ENCODE results near the gene ASPSCR1. TPM values are rescaled to one million over a fixed set of nuclear protein-coding genes. Genes with fewer than 3 reads are reported as not detected.

ASPSCR1 gene
- total and polyA plus RNA-seq, 2 of the 13 experiments (the other 11 are each of a cell fraction or from before 2014, with no cell fraction given): 274 to 314 TPM

DNA sequence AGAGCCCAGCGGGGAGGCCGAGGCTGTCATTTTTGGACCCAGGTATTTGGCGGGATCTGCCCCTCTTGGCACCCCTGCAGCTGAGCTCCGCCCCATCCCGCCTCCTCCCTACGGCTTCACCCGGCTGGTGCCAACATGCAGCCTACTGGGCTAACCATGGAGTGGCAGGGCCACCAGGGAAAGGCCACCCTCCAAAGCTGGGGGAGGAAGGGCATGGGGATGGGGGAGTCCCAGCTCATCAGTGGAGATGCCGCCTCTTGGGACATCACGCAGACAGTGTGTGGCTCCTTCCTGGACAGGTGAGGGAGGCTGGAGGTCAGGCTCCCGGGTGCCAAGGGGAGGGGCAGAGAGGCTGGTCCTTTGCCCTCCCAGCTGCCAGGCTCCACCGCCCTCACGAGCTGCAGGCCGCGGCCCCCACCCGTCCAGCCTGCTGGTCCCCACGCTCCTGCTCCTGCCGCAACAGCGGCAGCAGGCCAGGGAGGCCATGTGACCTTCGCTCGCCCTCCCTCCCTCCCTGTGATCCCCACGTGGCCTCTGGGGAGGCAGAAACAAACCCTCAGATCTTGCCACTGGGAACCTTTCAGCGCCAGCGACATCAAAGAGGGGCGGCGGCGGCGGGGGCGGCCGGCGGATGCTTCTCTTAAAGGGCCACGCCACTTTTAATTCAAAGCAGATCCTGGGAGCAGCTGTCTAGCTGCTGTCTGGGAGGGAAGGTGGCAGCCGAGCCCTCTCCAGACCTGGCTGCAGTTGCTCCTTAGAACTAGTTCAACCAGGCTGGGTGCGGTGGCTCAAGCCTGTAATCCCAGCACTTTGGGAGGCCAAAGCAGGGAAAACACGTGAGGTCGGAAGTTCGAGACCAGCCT, 9.7 kb upstream of the ASPSCR1 start (continued):
- peak; percentile 16; the same call in 1 of the 2 replicates for TF ChIP-seq FIP1L1 (IDR thresholded peaks at IDR 0.05; ENCODE audit: borderline replicate concordance, insufficient read depth, low read depth, low read length)
- no peak for TF ChIP-seq ZNF354B (CRISPR knock-in tag; IDR thresholded peaks at IDR 0.05)
- TF ChIP-seq ZNF136 (CRISPR knock-in tag; IDR thresholded peaks at IDR 0.05; ENCODE audit: low read depth): peak; percentile 96
- peak; percentile 58 for TF ChIP-seq HNF4G (IDR thresholded peaks at IDR 0.05; ENCODE audit: borderline replicate concordance, low read depth, low read length)
- 0 out of 2 replicates have a peak, but pooled peaks have one; percentile 48 for TF ChIP-seq HNF4G (CRISPR knock-in tag; IDR thresholded peaks at IDR 0.05; ENCODE audit: borderline replicate concordance, low read depth)
- TF ChIP-seq, protein P1, sequence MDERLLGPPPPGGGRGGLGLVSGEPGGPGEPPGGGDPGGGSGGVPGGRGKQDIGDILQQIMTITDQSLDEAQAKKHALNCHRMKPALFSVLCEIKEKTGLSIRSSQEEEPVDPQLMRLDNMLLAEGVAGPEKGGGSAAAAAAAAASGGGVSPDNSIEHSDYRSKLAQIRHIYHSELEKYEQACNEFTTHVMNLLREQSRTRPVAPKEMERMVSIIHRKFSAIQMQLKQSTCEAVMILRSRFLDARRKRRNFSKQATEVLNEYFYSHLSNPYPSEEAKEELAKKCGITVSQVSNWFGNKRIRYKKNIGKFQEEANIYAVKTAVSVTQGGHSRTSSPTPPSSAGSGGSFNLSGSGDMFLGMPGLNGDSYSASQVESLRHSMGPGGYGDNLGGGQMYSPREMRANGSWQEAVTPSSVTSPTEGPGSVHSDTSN (CRISPR knock-in tag; IDR thresholded peaks at IDR 0.05): no peak
- TF ChIP-seq RXRA (CRISPR knock-in tag; IDR thresholded peaks at IDR 0.05): peak; percentile 96
- TF ChIP-seq, protein P2, sequence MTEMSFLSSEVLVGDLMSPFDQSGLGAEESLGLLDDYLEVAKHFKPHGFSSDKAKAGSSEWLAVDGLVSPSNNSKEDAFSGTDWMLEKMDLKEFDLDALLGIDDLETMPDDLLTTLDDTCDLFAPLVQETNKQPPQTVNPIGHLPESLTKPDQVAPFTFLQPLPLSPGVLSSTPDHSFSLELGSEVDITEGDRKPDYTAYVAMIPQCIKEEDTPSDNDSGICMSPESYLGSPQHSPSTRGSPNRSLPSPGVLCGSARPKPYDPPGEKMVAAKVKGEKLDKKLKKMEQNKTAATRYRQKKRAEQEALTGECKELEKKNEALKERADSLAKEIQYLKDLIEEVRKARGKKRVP (CRISPR knock-in tag; IDR thresholded peaks at IDR 0.05): peak in 1 of 2 experiments; percentile 81; a peak in 2 of 4 replicates
- TF ChIP-seq BHLHE40 (IDR thresholded peaks at IDR 0.05; ENCODE audit: low read length): peak; percentile 80
- TF ChIP-seq PHF21A (CRISPR knock-in tag; IDR thresholded peaks at IDR 0.05): peak; percentile 82; the same call in 1 of the 2 replicates
- TF ChIP-seq, protein P3, sequence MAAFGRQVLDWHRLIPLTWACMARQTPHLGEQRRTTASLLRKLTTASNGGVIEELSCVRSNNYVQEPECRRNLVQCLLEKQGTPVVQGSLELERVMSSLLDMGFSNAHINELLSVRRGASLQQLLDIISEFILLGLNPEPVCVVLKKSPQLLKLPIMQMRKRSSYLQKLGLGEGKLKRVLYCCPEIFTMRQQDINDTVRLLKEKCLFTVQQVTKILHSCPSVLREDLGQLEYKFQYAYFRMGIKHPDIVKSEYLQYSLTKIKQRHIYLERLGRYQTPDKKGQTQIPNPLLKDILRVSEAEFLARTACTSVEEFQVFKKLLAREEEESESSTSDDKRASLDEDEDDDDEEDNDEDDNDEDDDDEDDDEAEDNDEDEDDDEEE (CRISPR knock-in tag; IDR thresholded peaks at IDR 0.05): peak; percentile 84; the same call in 1 of the 2 replicates
- peak; percentile 43; the same call in 1 of the 2 replicates for TF ChIP-seq JUND (CRISPR knock-in tag; IDR thresholded peaks at IDR 0.05)
- no peak for TF ChIP-seq CBX2 (IDR thresholded peaks at IDR 0.05; ENCODE audit: low read depth, low read length)
- 0 out of 2 replicates have a peak, but pooled peaks have one; percentile 22 for TF ChIP-seq CBX2 (CRISPR knock-in tag; IDR thresholded peaks at IDR 0.05; ENCODE audit: low read depth)
- TF ChIP-seq AGO1 (IDR thresholded peaks at IDR 0.05; ENCODE audit: low read depth, low read length, poor library complexity, severe bottlenecking): peak; percentile 40
- TF ChIP-seq, protein P4, sequence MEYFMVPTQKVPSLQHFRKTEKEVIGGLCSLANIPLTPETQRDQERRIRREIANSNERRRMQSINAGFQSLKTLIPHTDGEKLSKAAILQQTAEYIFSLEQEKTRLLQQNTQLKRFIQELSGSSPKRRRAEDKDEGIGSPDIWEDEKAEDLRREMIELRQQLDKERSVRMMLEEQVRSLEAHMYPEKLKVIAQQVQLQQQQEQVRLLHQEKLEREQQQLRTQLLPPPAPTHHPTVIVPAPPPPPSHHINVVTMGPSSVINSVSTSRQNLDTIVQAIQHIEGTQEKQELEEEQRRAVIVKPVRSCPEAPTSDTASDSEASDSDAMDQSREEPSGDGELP (IDR thresholded peaks at IDR 0.05; ENCODE audit: borderline replicate concordance, low read depth): peak; percentile 94
- TF ChIP-seq KLF11 (CRISPR knock-in tag; IDR thresholded peaks at IDR 0.05): peak; percentile 95
- peak; percentile 98; the same call in 1 of the 2 replicates for TF ChIP-seq ZNF788 (CRISPR knock-in tag; IDR thresholded peaks at IDR 0.05; ENCODE audit: borderline replicate concordance)
- no peak for TF ChIP-seq THYN1 (CRISPR knock-in tag; IDR thresholded peaks at IDR 0.05; ENCODE audit: borderline replicate concordance, low read depth)
- TF ChIP-seq, protein P5, sequence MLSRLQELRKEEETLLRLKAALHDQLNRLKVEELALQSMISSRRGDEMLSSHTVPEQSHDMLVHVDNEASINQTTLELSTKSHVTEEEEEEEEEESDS (CRISPR knock-in tag; IDR thresholded peaks at IDR 0.05; ENCODE audit: borderline replicate concordance): no peak
- 0 out of 2 replicates have a peak, but pooled peaks have one; percentile 20 for TF ChIP-seq ZNF737 (CRISPR knock-in tag; IDR thresholded peaks at IDR 0.05; ENCODE audit: borderline replicate concordance)
- TF ChIP-seq, protein P6, sequence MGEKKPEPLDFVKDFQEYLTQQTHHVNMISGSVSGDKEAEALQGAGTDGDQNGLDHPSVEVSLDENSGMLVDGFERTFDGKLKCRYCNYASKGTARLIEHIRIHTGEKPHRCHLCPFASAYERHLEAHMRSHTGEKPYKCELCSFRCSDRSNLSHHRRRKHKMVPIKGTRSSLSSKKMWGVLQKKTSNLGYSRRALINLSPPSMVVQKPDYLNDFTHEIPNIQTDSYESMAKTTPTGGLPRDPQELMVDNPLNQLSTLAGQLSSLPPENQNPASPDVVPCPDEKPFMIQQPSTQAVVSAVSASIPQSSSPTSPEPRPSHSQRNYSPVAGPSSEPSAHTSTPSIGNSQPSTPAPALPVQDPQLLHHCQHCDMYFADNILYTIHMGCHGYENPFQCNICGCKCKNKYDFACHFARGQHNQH (CRISPR knock-in tag; IDR thresholded peaks at IDR 0.05): peak; percentile 97
- TF ChIP-seq PAWR (CRISPR knock-in tag; IDR thresholded peaks at IDR 0.05; ENCODE audit: borderline replicate concordance): no peak
